Liver (tissue), 9 donors: ENCODE results near the gene CYP4X1. TPM values are rescaled to one million over a fixed set of nuclear protein-coding genes. Genes with fewer than 3 reads are reported as not detected.

Experiments used
- DNase-seq: peaks from one replicate; pipeline ENCODE4 v3.0.0-alpha.2; 2017; ENCODE audit warnings: low spot score
- H3K27ac ChIP-seq, 2 donors: one replicate each; pipeline ENCODE4 v1.7.0; 2013; ENCODE audit warnings: inconsistent platforms in 2 of 2, low read length in 2 of 2, control low read depth in 1 of 2, low read depth in 1 of 2, mild to moderate bottlenecking in 1 of 2
- H3K27me3 ChIP-seq, 4 donors: one replicate each; pipeline versions ENCODE4 v1.6.1 to v1.7.0; 2013; ENCODE audit warnings: low read length in 3 of 4, inconsistent platforms in 1 of 4, mild to moderate bottlenecking in 1 of 4, moderate library complexity in 1 of 4; ENCODE audit not compliant: control insufficient read depth in 4 of 4, insufficient read depth in 4 of 4
- H3K36me3 ChIP-seq, 4 donors: one replicate each; pipeline versions ENCODE4 v1.6.1 to v1.7.0; 2013; ENCODE audit warnings: low read length in 3 of 4, mild to moderate bottlenecking in 3 of 4, low read depth in 1 of 4, moderate library complexity in 1 of 4; ENCODE audit not compliant: control insufficient read depth in 4 of 4, insufficient read depth in 3 of 4
- H3K4me1 ChIP-seq, 4 donors: one replicate each; pipeline versions ENCODE4 v1.6.1 to v1.7.0; 2013; ENCODE audit warnings: low read length in 3 of 4, mild to moderate bottlenecking in 3 of 4, moderate library complexity in 1 of 4; ENCODE audit not compliant: control insufficient read depth in 4 of 4, insufficient read depth in 4 of 4
- H3K4me3 ChIP-seq, 3 donors: one replicate each; pipeline versions ENCODE4 v1.6.1 to v1.7.0; 2013; ENCODE audit warnings: low read length in 3 of 3, control low read depth in 1 of 3, low read depth in 1 of 3, mild to moderate bottlenecking in 1 of 3
- H3K9ac ChIP-seq, 2 donors: one replicate each; pipeline ENCODE4 v1.7.0; 2013; ENCODE audit warnings: low read length in 2 of 2, mild to moderate bottlenecking in 2 of 2, moderate library complexity in 2 of 2, control low read depth in 1 of 2, low read depth in 1 of 2
- H3K9me3 ChIP-seq, 4 donors: one replicate each; pipeline versions ENCODE4 v1.6.1 to v1.7.0; 2013; ENCODE audit warnings: low read length in 3 of 4; ENCODE audit not compliant: control insufficient read depth in 4 of 4
- EGR1 ChIP-seq, 2 donors: IDR thresholded peaks; 2 replicates each; pipeline ENCODE4 v1.6.1; 2016 to 2018; ENCODE audit warnings: antibody characterized with exemption in 2 of 2, low read depth in 2 of 2
- FOXA1 ChIP-seq: IDR thresholded peaks from 2 replicates; pipeline ENCODE4 v1.6.1; 2016; ENCODE audit warnings: antibody characterized with exemption
- FOXA2 ChIP-seq: IDR thresholded peaks from 2 replicates; pipeline ENCODE4 v1.6.1; 2016; ENCODE audit warnings: antibody characterized with exemption
- GABPA ChIP-seq, 2 donors: IDR thresholded peaks in 1 of 2; conservative IDR thresholded peaks in 1 of 2; 2 replicates each; pipeline ENCODE4 v1.6.1; 2016; ENCODE audit warnings: antibody characterized with exemption in 2 of 2, mild to moderate bottlenecking in 1 of 2, moderate library complexity in 1 of 2
- HNF4A ChIP-seq, 2 donors: conservative IDR thresholded peaks; 2 replicates each; pipeline ENCODE4 v1.6.1; 2016; ENCODE audit warnings: antibody characterized with exemption in 2 of 2, mild to moderate bottlenecking in 2 of 2
- HNF4G ChIP-seq: IDR thresholded peaks from 2 replicates; pipeline ENCODE4 v1.6.1; 2016; ENCODE audit warnings: antibody characterized with exemption
- JUND ChIP-seq, 2 donors: IDR thresholded peaks; 2 replicates each; pipeline ENCODE4 v1.6.1; 2016; ENCODE audit warnings: antibody characterized with exemption in 2 of 2
- NR2F2 ChIP-seq: IDR thresholded peaks from 2 replicates; pipeline ENCODE4 v1.6.1; 2016; ENCODE audit warnings: antibody characterized with exemption
- RAD21 ChIP-seq, 2 donors: IDR thresholded peaks; 2 replicates each; pipeline ENCODE4 v1.6.1; 2016; ENCODE audit warnings: antibody characterized with exemption in 2 of 2, mild to moderate bottlenecking in 2 of 2
- RXRA ChIP-seq, 2 donors: IDR thresholded peaks; 2 replicates each; pipeline ENCODE4 v1.6.1; 2017 to 2018; ENCODE audit warnings: antibody characterized with exemption in 2 of 2, mild to moderate bottlenecking in 1 of 2
- SP1 ChIP-seq: IDR thresholded peaks from 2 replicates; pipeline ENCODE4 v1.6.1; 2018; ENCODE audit warnings: antibody characterized with exemption, mild to moderate bottlenecking
- TAF1 ChIP-seq: conservative IDR thresholded peaks from 2 replicates; pipeline ENCODE4 v1.6.1; 2016; ENCODE audit warnings: antibody characterized with exemption, mild to moderate bottlenecking
- YY1 ChIP-seq: IDR thresholded peaks from 2 replicates; pipeline ENCODE4 v1.6.1; 2016; ENCODE audit warnings: antibody characterized with exemption, mild to moderate bottlenecking
- WGBS: extraction: QIAGEN DNeasy Blood & Tissue Kit; methylation state at CpG from one replicate; pipeline ENCODE4 v1.1.7; 2013; 5-methylcytosine and 5-hydroxymethylcytosine counted together
- polyA plus RNA-seq, 2 donors: library from polyadenylated mRNA; stranded (reverse) in 1 of 2; unstranded in 1 of 2; fragments of 200-250 nt in 1 of 2; fragments of >200 nt in 1 of 2; fragmentation: Nextera tagmentation in 1 of 2; extraction: Ambion mirVana in 1 of 2; gene quantifications; one replicate each; pipeline versions ENCODE4 v1.2.1 to v1.2.3, GENCODE V29; 2013 to 2015
- total RNA-seq, 2 donors: library from RNA; depleted of rRNA; stranded (reverse); fragments of >200 nt; gene quantifications; one replicate each; pipeline ENCODE4 v1.2.3, GENCODE V29; 2014
- TF ChIP-seq, protein P1 (sequence below): IDR thresholded peaks from 2 replicates; pipeline ENCODE4 v1.6.1; 2016; ENCODE audit warnings: antibody characterized with exemption, mild to moderate bottlenecking
- TF ChIP-seq, protein P2 (sequence below): IDR thresholded peaks from 2 replicates; pipeline ENCODE4 v1.6.1; 2016; ENCODE audit warnings: antibody characterized with exemption
- TF ChIP-seq, protein P3 (sequence below): IDR thresholded peaks from 2 replicates; pipeline ENCODE4 v1.6.1; 2016; ENCODE audit warnings: antibody characterized with exemption
- TF ChIP-seq, protein P4 (sequence below): fragments of 150-350 bp; IDR thresholded peaks from 2 replicates; pipeline ENCODE4 v1.5.1; 2017; ENCODE audit warnings: improper control_type of control experiment, low read depth, low read length; ENCODE audit not compliant: missing input control
- TF ChIP-seq, protein P5 (sequence below): IDR thresholded peaks from 2 replicates; pipeline ENCODE4 v1.6.1; 2016; ENCODE audit warnings: antibody characterized with exemption
- donor health status: healthy.
- donor health status: healthy.
- donor health status: healthy.
- donor health status: healthy.
- donor health status: healthy.

Gene CYP4X1
- total and polyA plus RNA-seq, 4 donors: 0.56 to 4.9 (median 2.0) TPM

DNA sequence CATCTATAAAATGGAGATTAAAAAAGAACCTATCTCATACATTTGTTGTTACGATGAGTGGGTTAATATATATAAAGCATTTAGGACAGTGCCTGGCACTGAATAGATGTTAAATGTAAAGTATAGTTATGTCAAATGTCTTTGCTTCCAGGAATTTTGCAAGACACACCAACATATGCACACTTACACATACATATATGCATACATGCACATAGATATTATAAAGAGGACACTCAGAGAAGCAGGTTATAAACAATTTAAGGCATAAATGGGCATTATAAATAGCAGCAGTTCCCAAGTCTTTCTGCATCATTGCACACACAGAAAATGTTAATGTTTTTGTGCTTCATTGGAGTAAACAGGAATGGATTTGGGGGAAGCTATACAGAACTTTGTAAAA is 13.3 kb downstream of the CYP4X1 start (continued):
- TF ChIP-seq, protein P1, sequence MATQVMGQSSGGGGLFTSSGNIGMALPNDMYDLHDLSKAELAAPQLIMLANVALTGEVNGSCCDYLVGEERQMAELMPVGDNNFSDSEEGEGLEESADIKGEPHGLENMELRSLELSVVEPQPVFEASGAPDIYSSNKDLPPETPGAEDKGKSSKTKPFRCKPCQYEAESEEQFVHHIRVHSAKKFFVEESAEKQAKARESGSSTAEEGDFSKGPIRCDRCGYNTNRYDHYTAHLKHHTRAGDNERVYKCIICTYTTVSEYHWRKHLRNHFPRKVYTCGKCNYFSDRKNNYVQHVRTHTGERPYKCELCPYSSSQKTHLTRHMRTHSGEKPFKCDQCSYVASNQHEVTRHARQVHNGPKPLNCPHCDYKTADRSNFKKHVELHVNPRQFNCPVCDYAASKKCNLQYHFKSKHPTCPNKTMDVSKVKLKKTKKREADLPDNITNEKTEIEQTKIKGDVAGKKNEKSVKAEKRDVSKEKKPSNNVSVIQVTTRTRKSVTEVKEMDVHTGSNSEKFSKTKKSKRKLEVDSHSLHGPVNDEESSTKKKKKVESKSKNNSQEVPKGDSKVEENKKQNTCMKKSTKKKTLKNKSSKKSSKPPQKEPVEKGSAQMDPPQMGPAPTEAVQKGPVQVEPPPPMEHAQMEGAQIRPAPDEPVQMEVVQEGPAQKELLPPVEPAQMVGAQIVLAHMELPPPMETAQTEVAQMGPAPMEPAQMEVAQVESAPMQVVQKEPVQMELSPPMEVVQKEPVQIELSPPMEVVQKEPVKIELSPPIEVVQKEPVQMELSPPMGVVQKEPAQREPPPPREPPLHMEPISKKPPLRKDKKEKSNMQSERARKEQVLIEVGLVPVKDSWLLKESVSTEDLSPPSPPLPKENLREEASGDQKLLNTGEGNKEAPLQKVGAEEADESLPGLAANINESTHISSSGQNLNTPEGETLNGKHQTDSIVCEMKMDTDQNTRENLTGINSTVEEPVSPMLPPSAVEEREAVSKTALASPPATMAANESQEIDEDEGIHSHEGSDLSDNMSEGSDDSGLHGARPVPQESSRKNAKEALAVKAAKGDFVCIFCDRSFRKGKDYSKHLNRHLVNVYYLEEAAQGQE: no peak

DNA sequence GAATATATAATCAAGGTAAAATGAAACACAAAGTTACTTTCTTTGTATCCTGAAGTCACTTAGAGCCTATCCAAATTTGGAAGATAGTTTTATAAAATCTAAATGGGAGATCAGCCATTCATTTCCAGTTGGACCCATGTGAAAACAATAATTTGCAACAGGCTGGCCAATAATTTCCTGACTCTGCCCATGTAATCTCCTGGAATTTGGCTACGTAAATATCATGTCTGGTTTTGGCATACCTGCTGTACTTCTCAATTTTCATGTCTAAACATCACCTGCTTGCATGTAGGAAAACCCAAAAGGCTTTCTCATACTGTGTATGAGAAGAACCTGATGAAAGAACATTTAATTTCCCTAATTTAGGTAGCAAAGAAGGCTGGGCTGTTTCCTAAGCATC is 35.9 kb downstream of the CYP4X1 start:
- TF ChIP-seq HNF4G (no peak), RXRA (IDR thresholded peaks at IDR 0.05) (no peak), FOXA2 (no peak), SP1 (no peak)
- Histone ChIP-seq H3K27ac (no peak overlapping the region), H3K4me1 (no peaks in the 10 kb centered on the region), H3K36me3 (no peaks in the 10 kb centered on the region), H3K27me3 (no peaks in the 10 kb centered on the region), H3K9me3 (no peaks in the 10 kb centered on the region), H3K4me3 (no peak overlapping the region), H3K9ac (no peak overlapping the region)
- WGBS: 99% methylated on average over 1 of the region's 1 CpG
- no peak for DNase-seq

DNA sequence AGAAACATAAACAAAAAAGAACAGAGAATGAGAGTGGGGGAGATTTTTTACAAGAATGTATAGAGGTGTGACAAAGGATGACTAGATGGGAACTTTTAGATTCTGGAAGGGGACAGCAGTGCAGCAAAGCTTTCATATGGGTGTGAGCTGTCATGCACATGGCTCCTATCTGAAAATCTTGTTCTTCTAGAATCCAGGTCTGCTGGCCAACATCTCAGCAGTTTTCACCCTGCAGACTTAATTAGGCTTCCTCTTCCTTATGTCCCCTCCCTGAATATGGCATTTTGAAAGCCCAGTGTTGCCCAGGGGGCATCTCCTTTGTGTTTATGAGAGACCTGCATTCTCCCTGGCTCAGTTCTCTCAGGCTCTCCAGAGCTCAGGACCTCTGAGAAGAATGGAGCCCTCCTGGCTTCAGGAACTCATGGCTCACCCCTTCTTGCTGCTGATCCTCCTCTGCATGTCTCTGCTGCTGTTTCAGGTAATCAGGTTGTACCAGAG is 43.7 kb downstream of the CYP4X1 start, which contains the start of gene CYP4Z1:
CYP4Z1 (plus strand) TSS at position 135 of the 498 bp plus-strand sequence; CDS start at position 395, 260 bp downstream.
- H3K9ac ChIP-seq: no peak within 1 kb of the TSS
- TF ChIP-seq, protein P2, sequence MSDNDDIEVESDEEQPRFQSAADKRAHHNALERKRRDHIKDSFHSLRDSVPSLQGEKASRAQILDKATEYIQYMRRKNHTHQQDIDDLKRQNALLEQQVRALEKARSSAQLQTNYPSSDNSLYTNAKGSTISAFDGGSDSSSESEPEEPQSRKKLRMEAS: no peak
- TF ChIP-seq YY1 (no peak), FOXA1 (no peak), GABPA (IDR thresholded peaks at IDR 0.05 in 1 of 2, conservative IDR thresholded peaks at IDR 0.05 in 1 of 2) (no peak), TAF1 (no peak), SP1 (no peak), EGR1 (IDR thresholded peaks at IDR 0.05; ENCODE audit: low read depth in 2 of 2) (no peak), FOXA2 (no peak), RAD21 (IDR thresholded peaks at IDR 0.05) (no peak), HNF4G (no peak), JUND (IDR thresholded peaks at IDR 0.05) (no peak), NR2F2 (no peak), HNF4A (conservative IDR thresholded peaks at IDR 0.05) (no peak), RXRA (IDR thresholded peaks at IDR 0.05) (no peak)
- TF ChIP-seq, protein P3, sequence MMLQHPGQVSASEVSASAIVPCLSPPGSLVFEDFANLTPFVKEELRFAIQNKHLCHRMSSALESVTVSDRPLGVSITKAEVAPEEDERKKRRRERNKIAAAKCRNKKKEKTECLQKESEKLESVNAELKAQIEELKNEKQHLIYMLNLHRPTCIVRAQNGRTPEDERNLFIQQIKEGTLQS: no peak
- TF ChIP-seq, protein P1: no peak
- TF ChIP-seq, protein P4, sequence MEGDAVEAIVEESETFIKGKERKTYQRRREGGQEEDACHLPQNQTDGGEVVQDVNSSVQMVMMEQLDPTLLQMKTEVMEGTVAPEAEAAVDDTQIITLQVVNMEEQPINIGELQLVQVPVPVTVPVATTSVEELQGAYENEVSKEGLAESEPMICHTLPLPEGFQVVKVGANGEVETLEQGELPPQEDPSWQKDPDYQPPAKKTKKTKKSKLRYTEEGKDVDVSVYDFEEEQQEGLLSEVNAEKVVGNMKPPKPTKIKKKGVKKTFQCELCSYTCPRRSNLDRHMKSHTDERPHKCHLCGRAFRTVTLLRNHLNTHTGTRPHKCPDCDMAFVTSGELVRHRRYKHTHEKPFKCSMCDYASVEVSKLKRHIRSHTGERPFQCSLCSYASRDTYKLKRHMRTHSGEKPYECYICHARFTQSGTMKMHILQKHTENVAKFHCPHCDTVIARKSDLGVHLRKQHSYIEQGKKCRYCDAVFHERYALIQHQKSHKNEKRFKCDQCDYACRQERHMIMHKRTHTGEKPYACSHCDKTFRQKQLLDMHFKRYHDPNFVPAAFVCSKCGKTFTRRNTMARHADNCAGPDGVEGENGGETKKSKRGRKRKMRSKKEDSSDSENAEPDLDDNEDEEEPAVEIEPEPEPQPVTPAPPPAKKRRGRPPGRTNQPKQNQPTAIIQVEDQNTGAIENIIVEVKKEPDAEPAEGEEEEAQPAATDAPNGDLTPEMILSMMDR: no peak
- TF ChIP-seq, protein P5, sequence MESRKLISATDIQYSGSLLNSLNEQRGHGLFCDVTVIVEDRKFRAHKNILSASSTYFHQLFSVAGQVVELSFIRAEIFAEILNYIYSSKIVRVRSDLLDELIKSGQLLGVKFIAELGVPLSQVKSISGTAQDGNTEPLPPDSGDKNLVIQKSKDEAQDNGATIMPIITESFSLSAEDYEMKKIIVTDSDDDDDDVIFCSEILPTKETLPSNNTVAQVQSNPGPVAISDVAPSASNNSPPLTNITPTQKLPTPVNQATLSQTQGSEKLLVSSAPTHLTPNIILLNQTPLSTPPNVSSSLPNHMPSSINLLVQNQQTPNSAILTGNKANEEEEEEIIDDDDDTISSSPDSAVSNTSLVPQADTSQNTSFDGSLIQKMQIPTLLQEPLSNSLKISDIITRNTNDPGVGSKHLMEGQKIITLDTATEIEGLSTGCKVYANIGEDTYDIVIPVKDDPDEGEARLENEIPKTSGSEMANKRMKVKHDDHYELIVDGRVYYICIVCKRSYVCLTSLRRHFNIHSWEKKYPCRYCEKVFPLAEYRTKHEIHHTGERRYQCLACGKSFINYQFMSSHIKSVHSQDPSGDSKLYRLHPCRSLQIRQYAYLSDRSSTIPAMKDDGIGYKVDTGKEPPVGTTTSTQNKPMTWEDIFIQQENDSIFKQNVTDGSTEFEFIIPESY: no peak
- H3K27me3 ChIP-seq: no peaks in the 10 kb centered on the region
- no peak for DNase-seq
- H3K9me3 ChIP-seq: no peaks in the 10 kb centered on the region
- H3K4me3 ChIP-seq: no peak within 1 kb of the TSS
- H3K4me1 ChIP-seq: no peaks in the 10 kb centered on the region
- H3K27ac ChIP-seq: no peak within 1 kb of the TSS
- H3K36me3 ChIP-seq: no peaks in the 10 kb centered on the region
